HG02840 (cell line): Measurements from ENCODE around the gene GRHPR.
"Not testable (repeated sequence)": the region's sequence is repeated elsewhere in the genome, so short reads cannot be mapped to it uniquely, and the experiment has no call there.

ENCODE experiments used
- ATAC-seq: cut with Tn5 transposase; IDR thresholded peaks from one replicate; pipeline ENCODE4 v1.9.1; 2021; ENCODE audit warnings: mild to moderate bottlenecking, moderate library complexity, moderate number of reproducible peaks; ENCODE audit not compliant: unreplicated experiment, low FRiP score

GRHPR gene

DNA sequence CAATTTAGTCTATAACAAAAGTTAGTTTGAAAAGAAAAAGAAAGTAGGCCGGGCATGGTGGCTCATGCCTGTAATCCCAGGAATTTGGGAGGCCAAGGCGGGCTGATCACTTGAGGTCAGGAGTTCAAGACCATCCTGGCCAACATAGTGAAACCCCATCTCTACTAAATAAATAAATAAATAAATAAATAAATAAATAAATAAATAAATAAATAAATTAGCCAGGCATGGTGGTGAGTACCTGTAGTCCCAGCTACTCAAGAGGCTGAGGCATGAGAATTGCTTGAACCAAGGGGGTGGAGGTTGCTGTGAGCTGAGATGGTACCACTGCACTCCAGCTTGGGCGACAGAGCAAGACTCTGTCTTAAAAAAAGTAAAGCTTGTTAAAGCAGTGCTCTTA lies 24.5 kb upstream of the GRHPR start:
- not testable (repeated sequence) for ATAC-seq

DNA sequence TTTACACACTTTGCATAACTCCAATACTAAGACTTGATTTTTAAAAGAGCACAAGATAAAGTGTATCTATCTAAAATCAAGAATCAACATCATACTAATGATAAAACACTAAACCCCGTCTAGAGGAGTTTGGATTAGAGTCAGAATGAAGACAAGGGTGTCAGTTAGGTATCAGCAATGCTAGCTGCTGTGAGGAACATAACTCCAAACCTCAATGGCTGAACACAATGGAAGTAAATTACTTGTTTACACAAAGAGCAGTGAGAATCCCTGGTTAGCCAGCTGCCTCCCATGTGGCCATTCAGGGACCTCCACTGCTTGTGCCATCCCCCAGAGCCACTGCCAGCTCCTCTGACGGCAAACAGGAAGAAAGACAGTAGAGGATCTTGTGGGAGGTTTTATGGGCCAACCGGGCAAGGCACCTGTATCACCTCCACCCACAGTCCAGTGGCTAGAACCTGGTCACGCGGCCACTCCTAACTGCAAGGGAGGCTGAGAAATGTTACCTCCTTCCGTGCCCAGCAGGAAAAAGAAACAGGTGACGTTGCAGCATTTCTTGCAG lies 24.0 kb upstream of the GRHPR start:
- no peak for ATAC-seq

DNA sequence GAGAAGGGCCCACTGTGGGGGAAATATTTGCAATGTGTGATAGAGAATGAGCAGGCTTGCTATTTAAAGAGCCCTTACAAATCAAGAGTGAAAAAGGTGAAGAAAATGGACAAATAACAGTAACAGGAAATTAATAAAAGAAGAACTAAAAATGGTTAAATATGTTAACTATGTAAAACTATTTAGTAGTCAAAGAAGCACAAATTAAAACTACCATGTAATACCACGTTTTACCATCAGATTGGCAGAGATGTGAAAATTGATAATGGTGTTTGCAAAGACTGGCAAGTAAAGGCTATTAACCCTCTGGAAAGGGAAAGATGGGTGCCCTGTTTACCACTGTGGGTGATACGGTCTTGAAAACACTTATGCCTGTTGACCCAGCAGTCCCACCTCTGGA lies 23.2 kb upstream of the GRHPR start:
- no peak for ATAC-seq

DNA sequence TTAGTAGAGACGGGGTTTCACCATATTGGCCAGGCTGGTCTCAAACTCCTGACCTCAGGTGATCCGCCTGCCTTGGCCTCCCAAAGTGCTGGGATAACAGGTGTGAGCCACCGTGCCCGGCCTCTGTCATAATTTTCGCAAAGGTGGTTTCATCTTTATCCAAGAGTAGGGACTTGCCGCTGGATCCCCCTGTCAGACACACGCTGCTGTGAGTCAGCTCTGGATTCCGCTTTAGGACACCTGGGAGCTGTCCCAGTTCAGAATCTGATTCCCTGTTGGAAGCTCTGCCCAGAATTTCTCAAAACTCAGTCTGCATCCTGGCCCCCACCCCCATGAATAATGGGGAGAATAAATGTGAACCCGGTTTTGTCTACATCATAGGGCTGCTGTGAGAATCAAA lies 17.9 kb upstream of the GRHPR start:
- no peak for ATAC-seq

DNA sequence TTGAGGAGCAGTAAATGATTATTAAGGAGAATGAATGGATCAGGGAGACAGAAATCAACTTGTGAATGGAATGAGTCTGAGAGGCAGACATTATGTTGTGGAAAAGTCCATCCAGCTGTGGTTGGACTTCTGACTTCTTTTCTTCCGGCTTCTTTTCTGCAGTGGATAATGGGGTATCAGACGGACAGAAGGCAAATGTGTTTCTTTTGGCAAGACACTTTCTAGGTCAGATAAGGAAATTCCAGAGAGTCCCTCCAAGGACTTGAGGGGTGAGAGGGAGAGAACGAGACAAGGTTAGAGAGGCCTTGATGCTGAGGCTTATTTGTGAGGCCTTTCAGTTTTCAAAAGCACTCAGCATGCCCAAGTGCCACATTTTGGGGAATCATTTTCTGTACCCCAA lies 17.1 kb upstream of the GRHPR start:
- no peak for ATAC-seq

DNA sequence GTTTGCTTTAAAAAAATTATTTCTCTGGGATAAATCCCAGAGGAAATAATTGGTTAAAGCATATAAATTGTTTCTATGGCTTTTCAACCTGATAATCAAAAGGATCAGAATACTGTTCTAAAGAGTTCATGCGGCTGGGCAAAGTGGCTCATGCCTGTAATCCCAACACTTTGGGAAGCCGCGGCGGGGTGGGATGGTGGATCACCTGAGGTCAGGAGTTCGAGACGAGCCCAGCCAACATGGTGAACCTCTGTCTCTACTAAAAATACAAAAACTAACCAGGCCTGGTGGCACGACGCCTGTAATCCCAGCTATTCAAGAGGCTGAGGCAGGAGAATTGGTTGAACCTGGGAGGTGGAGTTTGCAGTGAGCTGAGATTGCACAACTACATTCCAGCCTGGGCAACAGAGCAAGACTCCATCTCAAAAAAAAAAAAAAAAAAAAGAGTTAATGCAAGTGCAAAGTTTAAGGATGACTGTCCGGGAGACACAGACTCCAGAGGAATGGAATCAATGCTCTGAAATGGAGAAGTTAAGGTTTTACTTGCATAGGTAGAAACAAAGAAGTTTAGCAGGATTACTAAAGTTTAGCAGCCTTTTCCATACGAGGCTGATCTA lies 16.6 kb upstream of the GRHPR start:
- ATAC-seq = no peak

DNA sequence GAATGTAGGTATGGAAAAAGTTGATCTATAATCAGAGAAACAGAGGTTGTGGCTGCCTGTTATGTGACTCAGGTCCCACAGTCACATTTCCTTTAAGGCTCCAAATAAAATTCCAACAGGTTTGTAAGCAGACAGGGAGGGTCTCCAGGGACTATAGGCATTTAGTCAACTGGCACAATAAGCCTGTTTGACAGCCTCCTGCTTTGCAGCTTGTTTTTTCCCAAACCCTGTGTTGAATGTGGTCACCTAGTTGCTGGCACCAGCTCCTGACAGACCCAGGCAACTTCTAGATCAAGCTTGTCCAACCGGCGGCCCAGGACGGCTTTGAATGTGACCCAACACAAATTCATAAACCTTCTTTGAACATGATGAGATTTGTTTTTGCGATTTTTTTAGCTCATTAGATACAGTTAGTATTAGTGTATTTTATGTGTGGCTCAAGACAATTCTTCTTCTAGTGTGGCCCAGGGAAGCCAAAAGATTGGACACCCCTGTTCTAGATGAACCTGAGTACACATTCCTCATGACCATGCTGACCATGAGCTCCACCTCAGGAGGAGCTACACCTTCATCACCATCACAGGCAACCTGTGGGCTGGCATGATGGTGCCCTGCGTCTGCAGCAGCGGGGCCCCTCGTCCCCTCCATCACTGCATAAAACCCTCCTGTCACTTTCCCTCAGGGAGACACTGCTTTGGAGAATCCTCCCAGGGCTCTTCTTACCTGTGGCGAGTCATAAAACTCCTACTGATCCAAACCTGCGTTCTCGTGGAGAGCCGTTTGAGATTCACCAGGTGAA lies 15.7 kb upstream of the GRHPR start:
- ATAC-seq = no peak

DNA sequence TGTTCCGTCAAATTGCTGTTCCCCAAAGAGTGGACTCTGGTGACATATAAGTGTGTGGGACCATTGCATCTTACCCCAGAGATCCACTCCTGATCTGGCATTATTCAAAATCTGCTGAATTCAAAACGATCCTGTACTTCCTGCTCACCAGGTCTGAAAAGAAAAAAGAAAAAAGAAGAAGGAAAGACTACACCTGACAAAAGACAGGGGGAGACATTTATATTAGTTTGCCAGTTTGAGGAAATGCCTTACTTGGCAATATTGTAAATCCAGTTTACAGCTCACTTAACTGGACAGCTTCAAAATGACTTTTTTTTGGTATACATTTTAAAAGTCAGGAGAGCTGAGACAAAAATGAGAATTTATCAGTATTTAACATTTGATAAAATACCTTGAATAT lies 15.0 kb upstream of the GRHPR start:
- ATAC-seq = no peak

DNA sequence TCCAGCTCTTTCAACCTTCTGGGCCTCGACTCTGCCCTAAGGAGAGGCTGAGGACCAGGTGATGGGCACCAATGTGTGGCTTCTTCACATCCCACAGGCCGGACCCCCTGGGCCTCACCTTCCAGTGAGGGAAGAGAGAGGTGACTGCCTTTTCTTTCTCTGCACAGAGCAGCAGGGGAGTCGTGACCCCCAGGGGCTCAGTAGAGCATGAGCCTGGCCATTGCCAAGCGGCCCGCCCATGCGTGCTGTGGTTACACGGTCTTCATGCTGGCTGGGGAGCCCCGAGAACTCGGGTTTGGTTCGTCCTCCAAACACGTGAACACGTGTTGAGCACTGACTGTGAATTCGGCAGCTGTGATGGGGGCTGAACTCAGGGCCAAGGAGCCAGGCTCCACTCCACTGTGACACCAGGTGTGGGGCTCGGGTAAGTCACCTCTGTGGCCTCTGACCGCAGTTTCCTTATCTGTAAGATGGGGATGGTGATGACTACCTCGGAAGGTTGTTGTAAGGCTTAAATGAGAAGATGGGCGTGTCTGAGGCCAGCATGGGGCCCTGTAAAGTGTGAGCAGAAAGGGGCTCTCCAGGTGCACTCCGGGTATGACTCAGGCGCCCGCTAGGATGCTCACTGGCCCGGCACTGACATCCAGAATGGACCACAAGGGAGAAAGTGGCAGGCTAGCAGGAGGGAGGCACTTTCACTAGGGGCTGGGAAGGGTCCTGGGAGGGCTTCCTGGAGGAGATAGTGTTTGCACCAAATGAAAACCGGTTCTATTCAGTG lies 13.4 kb upstream of the GRHPR start:
- ATAC-seq = peak; percentile 84

DNA sequence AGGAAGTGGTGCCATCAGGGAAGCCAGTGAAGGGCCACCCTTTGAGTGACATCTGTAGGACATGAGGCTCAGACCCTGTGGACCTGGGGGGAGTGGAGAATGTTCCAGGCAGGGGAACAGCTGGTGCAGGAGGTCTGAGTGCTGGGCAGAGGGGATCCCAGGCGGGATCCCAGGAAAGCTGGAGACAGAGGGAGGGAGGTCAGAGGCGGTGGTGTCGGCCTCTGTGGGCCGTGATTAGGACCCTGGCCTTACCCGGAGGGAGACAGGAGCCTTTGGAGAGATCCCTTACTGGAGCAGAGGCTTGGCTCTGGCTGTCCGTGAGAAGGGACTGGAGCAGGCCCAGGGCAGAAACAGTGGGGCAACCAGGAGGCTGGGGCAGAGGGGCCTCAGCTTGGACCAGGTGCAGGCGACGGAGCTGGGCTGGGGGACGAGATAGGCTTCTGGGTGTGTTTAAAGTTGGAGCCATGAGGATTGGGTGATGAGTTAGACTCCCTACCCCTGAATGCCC lies 12.1 kb upstream of the GRHPR start:
- no peak for ATAC-seq

DNA sequence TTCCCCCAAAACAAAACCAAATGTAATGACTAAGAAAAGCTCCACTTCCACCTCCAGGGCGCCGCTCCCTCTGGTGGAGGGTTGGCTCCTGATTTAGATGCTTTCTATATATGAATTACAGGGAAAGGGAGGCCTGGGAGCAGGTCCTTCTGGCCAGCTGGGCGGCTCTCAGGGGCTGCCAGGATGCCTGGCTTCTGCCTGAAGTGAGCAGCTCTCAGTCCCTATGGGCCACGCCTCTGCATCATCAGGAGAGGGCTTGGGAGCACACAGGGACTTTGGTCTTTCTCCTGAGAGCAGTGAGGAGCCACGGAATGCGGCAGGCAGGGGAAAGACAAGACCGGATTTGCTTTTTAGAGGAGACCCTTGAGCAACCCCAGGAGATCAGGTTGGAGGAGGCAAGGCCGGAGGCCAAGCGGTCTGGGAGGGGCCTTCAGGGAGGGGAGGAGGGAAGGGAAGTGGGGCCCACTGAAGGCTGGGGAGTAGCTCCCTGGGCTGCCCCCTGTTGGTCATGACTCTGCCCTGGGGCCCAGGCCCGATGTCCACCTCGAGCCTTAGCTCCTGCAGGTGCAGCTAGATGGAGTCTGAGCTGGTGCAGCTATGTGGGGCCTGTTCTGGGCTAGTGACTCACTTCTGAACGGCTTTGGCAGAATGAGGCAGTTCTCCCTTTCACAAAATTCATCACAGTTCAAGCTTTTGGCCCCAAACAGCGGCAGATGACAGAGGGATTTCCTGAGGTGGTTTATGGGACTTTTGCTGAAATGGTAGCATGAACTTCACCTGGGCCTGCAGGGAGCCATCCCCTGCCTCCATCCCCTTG lies 11.3 kb upstream of the GRHPR start:
- ATAC-seq = peak; percentile 30

DNA sequence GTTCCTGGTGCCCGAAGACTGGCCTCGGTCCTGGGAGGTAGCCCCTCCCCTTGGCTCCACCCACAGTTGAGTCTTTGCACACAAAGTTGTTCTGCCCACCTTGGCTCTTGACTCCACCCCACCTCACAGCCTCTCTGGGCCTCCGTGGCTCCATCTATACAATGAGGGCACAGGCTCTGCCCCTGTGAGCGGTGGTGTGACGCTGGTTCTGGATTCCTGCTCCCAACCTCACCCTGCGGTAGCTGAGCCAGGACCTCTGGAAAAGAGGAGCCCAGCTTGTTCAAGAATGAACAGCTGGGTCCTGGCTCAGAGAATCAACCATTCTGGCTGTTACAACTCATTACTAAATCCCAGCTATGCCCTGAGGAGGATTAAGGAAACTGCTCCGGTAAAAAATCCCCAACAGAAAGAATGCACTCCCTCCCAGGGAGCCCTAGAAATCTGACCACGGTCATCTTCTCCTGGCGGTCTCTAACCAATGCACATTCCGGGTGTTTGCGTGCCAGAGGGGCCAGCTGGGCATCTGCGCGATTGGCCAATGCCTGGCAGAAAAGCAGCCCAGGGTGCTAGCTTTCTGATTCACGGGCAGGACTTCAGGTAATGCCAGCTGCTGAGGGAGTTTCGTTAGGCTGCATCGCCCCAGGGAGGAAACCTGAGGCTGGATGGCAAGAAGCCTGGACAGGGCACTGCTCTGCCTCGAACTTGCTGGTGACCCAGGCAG lies 9.9 kb upstream of the GRHPR start:
- ATAC-seq = no peak

DNA sequence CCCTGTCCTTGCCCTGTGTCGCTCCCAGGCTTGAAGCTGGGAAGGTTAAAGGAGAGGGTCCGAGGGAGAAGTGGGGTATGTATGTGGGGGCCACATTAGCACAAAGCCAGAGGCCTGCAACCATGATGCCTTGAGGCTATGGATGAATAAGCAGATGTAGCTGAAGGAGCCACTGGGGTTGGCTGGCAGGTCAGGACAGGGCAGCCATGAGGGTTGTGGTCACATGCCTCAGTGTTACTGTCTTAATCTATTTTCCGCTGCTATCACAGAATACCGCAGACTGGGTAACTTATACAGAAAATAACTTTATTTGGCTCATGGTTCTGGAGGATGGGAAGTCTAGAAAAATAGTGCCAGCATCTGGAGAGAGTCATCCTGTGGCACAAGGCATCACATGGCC lies 9.2 kb upstream of the GRHPR start:
- no peak for ATAC-seq

DNA sequence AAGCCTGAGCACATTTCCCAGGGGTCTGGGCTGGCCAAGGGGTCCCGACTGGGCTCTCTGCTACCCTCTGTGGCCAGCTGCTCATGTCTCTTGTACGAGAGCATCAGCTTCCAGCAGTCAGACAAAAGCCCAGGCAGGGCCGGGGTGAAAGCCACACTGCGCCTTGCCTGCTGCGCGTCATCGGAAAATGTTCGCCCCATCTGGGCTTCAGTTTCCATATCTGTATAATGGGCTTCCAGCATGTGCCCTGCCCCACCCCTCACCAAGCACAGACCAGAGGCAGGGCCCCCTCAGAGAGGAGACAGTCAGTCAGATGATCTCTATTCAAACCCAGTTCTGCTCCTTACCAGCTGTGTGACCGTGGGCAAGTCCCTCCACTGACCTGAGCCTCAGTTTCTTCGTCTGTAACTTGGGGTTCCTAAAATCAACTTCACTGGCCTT lies 8.0 kb upstream of the GRHPR start:
- no peak for ATAC-seq

DNA sequence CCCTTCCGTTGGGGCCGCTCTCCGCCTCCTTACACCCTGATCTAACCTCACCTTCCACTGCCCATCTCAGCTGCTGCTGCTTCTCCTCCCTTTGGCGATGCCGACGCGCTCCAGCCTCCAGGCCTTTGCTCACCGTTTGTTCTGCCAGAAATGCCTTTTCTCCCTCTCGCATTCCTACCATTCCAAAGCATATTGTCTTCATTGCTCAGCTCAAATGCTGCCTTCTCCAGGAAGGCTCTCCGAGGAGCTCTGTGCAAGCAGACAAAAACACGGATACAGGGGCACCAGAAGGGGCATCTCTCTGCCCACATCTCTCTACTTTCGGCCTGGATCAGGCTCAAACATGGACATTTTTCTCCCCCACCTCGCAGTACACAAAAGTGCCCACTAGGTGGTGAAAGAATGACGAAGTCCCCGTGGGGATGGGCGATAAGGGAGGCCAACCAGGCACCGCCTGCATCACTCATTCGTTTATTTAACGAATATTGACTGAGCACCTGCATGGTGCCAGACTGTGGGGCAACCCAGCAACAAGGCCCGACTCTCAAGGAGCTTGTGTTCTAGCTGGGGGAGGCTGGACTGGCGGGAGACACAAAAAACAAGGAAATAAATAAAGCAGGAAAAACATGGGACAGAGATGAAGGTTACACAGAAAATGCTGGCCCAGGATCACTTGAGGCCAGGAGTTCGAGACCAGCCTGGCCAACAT lies 7.3 kb upstream of the GRHPR start:
- ATAC-seq = no peak

DNA sequence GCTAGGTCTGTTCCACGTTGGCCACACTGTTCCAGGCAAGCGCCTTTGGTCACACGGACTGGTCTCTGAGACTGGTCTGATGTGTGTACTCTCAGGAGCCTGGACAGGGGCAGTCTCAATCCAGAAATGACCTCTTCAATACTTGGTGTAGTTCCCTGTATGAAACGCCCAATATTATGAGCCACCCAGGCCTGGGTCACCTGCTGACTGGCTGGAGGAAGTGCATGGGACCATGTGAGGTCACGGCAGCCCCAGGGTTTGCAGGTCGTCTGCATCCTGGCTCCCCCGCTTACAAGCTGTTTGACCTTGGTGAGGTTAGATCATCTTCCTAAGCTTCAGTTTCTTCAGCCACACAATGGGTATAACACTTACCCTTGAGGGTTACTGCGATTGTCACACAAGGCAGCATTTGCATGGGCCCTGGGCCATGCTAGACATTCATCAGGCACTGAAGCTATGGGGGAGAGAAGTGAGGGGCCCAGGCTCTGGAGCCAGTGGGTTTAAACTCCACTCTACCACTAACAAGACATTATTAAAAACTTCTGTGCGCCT lies 5.2 kb upstream of the GRHPR start:
- no peak for ATAC-seq

DNA sequence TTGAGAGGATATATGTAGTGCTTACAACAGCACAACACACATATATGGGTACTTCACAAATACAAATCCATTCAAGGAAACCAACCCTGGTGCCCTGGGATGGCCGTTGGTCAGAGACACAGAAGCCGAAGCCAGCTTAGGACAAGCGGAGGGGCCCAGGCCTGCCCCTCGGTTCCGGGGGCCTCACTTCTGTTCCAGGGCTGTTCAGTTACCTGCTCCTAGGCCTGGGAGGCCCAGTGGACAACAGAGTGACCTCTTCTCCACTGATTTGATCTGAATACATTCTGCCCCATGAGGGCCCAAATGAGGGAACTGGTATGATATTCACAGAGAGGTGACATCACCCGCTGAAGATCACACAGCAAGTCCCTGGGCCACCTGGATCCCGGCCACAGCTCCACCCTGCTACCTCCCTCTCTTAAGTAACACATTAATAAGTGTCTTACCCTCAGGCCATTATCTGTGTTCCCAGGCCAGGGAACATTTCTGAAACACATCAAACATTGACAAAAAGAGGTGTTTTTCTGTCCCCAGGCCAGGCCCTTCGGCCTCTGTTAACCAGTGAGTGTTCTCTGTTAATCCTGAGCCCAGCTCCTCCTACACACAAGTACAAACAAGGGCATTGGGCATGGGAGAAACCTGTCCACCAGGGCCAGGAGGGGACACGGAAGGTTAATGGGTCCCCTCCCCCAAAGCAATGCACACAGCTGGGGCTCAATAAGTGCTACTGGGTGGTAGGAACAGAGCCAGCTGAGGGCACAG lies 4.5 kb upstream of the GRHPR start:
- ATAC-seq = no peak

DNA sequence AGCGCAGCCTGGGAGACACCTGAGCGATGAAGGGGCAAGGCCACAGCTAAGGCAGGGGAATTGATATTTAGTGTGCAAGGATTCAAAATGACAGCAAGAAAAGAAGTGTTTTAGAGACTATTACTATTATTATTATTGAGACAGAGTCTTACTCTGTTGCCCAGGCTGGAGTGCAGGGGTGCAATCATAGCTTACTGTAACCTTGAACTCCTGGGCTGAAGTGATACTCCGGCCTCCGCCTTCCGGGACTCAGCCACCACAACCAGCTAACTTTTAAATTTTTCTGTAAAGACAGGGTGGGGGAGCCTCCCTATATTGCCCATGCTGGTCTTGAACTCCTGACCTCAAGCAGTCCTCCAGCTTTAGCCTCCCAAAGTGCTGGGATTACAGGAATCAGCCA lies 3.3 kb upstream of the GRHPR start:
- no peak for ATAC-seq
